Ishikawa (cell line): ENCODE data around the gene NFKBIA.

Source experiments
- CEBPB ChIP-seq: IDR thresholded peaks from 2 replicates; pipeline ENCODE4 v1.6.1; 2012
- CREB1 ChIP-seq: IDR thresholded peaks from 2 replicates; pipeline ENCODE4 v1.6.1; 2012; ENCODE audit warnings: low read depth
- EGR1 ChIP-seq: IDR thresholded peaks from 2 replicates; pipeline ENCODE4 v1.6.1; 2012
- EP300 ChIP-seq: IDR thresholded peaks from 2 replicates; pipeline ENCODE4 v1.6.1; 2012; ENCODE audit warnings: borderline replicate concordance
- FOXM1 ChIP-seq: IDR thresholded peaks from 2 replicates; pipeline ENCODE4 v1.6.1; 2012; ENCODE audit warnings: low read depth, borderline replicate concordance
- NFIC ChIP-seq: IDR thresholded peaks from 2 replicates; pipeline ENCODE4 v1.6.1; 2012
- RAD21 ChIP-seq: IDR thresholded peaks from 2 replicates; pipeline ENCODE4 v1.6.1; 2012; ENCODE audit warnings: low read depth
- TAF1 ChIP-seq: IDR thresholded peaks from 2 replicates; pipeline ENCODE4 v1.6.1; 2012; ENCODE audit warnings: low read depth, mild to moderate bottlenecking
- TCF12 ChIP-seq: IDR thresholded peaks from 2 replicates; pipeline ENCODE4 v1.6.1; 2012; ENCODE audit warnings: low read depth
- TEAD4 ChIP-seq: IDR thresholded peaks from 2 replicates; pipeline ENCODE4 v1.6.1; 2012
- YY1 ChIP-seq: IDR thresholded peaks from 2 replicates; pipeline ENCODE4 v1.6.1; 2012; ENCODE audit warnings: low read depth
- ZBTB7A ChIP-seq: IDR thresholded peaks from 2 replicates; pipeline ENCODE4 v1.6.1; 2012; ENCODE audit warnings: low read depth
- TF ChIP-seq, protein P1 (sequence below): IDR thresholded peaks from 2 replicates; pipeline ENCODE4 v1.6.1; 2012
- TF ChIP-seq, protein P2 (sequence below): IDR thresholded peaks from 2 replicates; pipeline ENCODE4 v1.6.1; 2012
- TF ChIP-seq, protein P3 (sequence below): IDR thresholded peaks from 2 replicates; pipeline ENCODE4 v1.6.1; 2012; ENCODE audit warnings: low read depth, mild to moderate bottlenecking

NFKBIA gene

DNA sequence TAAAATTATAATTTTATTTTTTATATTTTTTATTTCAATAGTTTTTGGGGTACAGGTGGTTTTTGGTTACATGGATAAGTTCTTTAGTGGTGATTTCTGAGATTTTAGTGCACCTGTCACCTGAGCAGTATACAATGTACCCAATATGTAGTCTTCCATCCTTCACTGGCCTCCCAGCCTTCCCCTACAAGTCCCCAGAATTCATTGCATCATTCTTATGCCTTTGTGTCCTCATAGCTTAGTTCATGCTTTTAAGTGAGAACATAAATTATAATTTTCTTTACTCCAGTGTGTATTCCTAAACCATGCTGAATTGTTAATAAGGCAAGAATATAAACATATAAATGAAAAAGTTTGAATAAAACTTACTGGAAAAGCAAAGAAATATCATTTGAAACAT, 19.1 kb upstream of the NFKBIA start:
- TF ChIP-seq YY1 (no peak), CEBPB (no peak), ZBTB7A (no peak), CREB1 (no peak), RAD21 (no peak), TAF1 (no peak), EGR1 (no peak), FOXM1 (no peak), TCF12 (no peak), NFIC (no peak), EP300 (no peak)
- TF ChIP-seq, protein P1, sequence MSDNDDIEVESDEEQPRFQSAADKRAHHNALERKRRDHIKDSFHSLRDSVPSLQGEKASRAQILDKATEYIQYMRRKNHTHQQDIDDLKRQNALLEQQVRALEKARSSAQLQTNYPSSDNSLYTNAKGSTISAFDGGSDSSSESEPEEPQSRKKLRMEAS, result no peak
- TF ChIP-seq, protein P2, sequence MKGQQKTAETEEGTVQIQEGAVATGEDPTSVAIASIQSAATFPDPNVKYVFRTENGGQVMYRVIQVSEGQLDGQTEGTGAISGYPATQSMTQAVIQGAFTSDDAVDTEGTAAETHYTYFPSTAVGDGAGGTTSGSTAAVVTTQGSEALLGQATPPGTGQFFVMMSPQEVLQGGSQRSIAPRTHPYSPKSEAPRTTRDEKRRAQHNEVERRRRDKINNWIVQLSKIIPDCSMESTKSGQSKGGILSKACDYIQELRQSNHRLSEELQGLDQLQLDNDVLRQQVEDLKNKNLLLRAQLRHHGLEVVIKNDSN, result no peak
- TF ChIP-seq, protein P3, sequence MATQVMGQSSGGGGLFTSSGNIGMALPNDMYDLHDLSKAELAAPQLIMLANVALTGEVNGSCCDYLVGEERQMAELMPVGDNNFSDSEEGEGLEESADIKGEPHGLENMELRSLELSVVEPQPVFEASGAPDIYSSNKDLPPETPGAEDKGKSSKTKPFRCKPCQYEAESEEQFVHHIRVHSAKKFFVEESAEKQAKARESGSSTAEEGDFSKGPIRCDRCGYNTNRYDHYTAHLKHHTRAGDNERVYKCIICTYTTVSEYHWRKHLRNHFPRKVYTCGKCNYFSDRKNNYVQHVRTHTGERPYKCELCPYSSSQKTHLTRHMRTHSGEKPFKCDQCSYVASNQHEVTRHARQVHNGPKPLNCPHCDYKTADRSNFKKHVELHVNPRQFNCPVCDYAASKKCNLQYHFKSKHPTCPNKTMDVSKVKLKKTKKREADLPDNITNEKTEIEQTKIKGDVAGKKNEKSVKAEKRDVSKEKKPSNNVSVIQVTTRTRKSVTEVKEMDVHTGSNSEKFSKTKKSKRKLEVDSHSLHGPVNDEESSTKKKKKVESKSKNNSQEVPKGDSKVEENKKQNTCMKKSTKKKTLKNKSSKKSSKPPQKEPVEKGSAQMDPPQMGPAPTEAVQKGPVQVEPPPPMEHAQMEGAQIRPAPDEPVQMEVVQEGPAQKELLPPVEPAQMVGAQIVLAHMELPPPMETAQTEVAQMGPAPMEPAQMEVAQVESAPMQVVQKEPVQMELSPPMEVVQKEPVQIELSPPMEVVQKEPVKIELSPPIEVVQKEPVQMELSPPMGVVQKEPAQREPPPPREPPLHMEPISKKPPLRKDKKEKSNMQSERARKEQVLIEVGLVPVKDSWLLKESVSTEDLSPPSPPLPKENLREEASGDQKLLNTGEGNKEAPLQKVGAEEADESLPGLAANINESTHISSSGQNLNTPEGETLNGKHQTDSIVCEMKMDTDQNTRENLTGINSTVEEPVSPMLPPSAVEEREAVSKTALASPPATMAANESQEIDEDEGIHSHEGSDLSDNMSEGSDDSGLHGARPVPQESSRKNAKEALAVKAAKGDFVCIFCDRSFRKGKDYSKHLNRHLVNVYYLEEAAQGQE, result no peak

DNA sequence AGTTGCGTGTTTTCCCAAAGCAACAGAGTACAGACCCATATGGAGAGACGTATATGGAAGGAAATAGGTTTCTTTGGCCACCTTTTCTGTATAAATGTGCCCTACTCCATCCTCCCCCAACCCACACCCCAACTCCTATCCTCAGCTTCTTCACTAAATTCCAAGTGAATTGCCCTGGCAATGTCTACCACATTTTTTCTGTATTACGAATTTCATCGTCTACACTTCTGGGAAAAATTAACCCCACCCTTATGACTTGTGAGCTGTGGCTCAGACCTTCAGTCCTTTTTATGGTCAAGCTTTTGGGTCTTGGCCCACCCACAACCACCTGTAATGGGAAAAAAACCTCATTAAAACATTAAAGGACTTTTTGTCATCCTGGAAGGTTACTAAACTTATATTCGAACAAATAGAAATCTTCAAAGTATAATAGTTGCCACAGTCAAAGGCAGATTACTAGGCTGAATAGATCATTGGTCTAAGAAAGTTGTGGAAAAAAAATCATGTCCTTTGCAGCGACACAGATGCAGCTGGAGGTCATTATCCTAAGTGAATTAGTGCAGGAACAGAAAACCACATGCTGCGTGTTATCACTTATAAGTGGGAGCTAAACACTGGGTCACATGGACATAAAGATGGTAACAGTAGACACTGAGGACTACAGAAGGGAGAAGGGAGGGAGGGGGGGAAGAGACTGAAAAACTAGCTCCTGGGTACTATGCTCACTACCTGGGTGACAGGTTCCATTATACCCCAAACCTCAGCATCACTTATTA, 15.7 kb upstream of the NFKBIA start:
- TF ChIP-seq, protein P2, result no peak
- TF ChIP-seq, protein P1, result no peak
- TF ChIP-seq EP300, result no peak
- TF ChIP-seq FOXM1, result no peak

DNA sequence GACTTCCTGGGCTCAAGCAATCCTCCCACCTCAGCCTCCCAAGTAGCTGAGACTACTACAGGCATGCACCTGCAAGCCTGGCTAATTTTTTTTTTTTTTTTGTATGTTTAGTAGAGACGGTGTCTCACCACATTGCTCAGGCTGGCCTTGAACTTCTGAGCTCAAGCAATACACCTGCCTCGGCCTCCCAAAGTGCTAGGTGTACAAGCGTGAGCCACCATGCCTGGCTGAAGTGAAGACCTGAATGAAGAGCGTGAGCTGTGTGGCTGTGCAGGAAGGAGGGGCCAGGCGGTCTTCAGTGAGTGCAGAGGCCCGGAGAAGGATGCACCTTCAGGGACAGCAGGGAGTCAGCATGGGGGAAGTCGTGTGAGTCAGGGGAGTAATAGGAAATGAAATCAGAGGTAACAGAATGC, 14.9 kb upstream of the NFKBIA start:
- TF ChIP-seq, protein P1, result no peak
- TF ChIP-seq EGR1, result no peak
- no peak for TF ChIP-seq CREB1
- no peak for TF ChIP-seq TEAD4
- no peak for TF ChIP-seq YY1
- no peak for TF ChIP-seq RAD21
- no peak for TF ChIP-seq TAF1
- no peak for TF ChIP-seq TCF12
- TF ChIP-seq, protein P2, result no peak
- TF ChIP-seq, protein P3, result no peak
- TF ChIP-seq NFIC, result no peak
- no peak for TF ChIP-seq EP300
- no peak for TF ChIP-seq FOXM1
- TF ChIP-seq CEBPB, result no peak
- no peak for TF ChIP-seq ZBTB7A

DNA sequence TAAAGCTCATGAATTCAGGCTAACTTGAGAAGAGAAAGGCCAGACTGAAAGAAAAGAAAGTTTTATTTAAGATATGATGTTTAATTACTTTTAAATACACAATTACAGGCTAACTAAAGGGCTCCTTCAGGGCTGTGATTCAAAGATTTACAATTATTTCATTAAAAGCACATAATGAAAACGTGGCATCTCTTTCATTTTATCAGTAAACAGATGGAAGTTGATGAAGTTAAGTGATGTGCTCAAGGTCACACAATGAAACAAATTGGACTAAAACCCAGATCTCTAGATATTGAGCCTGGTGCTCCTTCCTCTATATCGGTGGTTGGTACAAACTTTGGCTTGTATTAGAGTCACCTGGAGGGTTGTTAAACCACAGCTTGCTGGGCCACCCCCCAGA, 13.5 kb upstream of the NFKBIA start:
- no peak for TF ChIP-seq TCF12
- TF ChIP-seq, protein P3, result no peak
- TF ChIP-seq, protein P2, result no peak
- TF ChIP-seq CEBPB, result no peak
- no peak for TF ChIP-seq EGR1
